ENCODE results near the gene PLXND1. TPM values are rescaled to one million over a fixed set of nuclear protein-coding genes. Genes with fewer than 3 reads are reported as not detected.

PLXND1 gene, protein sequence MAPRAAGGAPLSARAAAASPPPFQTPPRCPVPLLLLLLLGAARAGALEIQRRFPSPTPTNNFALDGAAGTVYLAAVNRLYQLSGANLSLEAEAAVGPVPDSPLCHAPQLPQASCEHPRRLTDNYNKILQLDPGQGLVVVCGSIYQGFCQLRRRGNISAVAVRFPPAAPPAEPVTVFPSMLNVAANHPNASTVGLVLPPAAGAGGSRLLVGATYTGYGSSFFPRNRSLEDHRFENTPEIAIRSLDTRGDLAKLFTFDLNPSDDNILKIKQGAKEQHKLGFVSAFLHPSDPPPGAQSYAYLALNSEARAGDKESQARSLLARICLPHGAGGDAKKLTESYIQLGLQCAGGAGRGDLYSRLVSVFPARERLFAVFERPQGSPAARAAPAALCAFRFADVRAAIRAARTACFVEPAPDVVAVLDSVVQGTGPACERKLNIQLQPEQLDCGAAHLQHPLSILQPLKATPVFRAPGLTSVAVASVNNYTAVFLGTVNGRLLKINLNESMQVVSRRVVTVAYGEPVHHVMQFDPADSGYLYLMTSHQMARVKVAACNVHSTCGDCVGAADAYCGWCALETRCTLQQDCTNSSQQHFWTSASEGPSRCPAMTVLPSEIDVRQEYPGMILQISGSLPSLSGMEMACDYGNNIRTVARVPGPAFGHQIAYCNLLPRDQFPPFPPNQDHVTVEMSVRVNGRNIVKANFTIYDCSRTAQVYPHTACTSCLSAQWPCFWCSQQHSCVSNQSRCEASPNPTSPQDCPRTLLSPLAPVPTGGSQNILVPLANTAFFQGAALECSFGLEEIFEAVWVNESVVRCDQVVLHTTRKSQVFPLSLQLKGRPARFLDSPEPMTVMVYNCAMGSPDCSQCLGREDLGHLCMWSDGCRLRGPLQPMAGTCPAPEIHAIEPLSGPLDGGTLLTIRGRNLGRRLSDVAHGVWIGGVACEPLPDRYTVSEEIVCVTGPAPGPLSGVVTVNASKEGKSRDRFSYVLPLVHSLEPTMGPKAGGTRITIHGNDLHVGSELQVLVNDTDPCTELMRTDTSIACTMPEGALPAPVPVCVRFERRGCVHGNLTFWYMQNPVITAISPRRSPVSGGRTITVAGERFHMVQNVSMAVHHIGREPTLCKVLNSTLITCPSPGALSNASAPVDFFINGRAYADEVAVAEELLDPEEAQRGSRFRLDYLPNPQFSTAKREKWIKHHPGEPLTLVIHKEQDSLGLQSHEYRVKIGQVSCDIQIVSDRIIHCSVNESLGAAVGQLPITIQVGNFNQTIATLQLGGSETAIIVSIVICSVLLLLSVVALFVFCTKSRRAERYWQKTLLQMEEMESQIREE (N-terminal part only)
- total RNA-seq (100 to 1,000 TPM; 198 to 259 TPM), polyA plus RNA-seq (ENCODE audit: insufficient read length in 6 of 6) (100 to 1,000 TPM; 175 to 263 (median 214) TPM)
- long read RNA-seq, donor 1, full-length matches to known transcripts = 7 of 21 reads
- long read RNA-seq, donor 1, partial matches to known transcripts = 14 of 21 reads
- long read RNA-seq, donor 1, other reads (novel, unspliced or antisense) = 0 of 21 reads
- long read RNA-seq, donor 2, full-length matches to known transcripts = 4 of 92 reads
- long read RNA-seq, donor 2, partial matches to known transcripts = 88 of 92 reads
- long read RNA-seq, donor 2, other reads (novel, unspliced or antisense) = 0 of 92 reads
- long read RNA-seq, donor 3, full-length matches to known transcripts = 4 of 58 reads
- long read RNA-seq, donor 3, partial matches to known transcripts = 54 of 58 reads
- long read RNA-seq, donor 3, other reads (novel, unspliced or antisense) = 0 of 58 reads
- long read RNA-seq, donor 4, partial matches to known transcripts = 4 of 4 reads
- long read RNA-seq, donor 4, other reads (novel, unspliced or antisense) = 0 of 4 reads
- long read RNA-seq, donor 5, full-length matches to known transcripts = 4 of 62 reads
- long read RNA-seq, donor 5, partial matches to known transcripts = 58 of 62 reads
- long read RNA-seq, donor 5, other reads (novel, unspliced or antisense) = 0 of 62 reads
- long read RNA-seq, donor 6, full-length matches to known transcripts = 7 of 14 reads
- long read RNA-seq, donor 6, partial matches to known transcripts = 7 of 14 reads
- long read RNA-seq, donor 6, other reads (novel, unspliced or antisense) = 0 of 14 reads
- long read RNA-seq, donor 7, full-length matches to known transcripts = 4 of 25 reads
- long read RNA-seq, donor 7, partial matches to known transcripts = 21 of 25 reads
- long read RNA-seq, donor 7, other reads (novel, unspliced or antisense) = 0 of 25 reads
- long read RNA-seq, donor 8, full-length matches to known transcripts = 11 of 96 reads
- long read RNA-seq, donor 8, partial matches to known transcripts = 85 of 96 reads
- long read RNA-seq, donor 8, other reads (novel, unspliced or antisense) = 0 of 96 reads
- long read RNA-seq, donor 9 = 0 reads
- long read RNA-seq, donor 10, partial matches to known transcripts = 0 of 1 reads
- long read RNA-seq, donor 10, other reads (novel, unspliced or antisense) = 1 of 1 reads
- long read RNA-seq, donor 11, partial matches to known transcripts = 25 of 25 reads
- long read RNA-seq, donor 11, other reads (novel, unspliced or antisense) = 0 of 25 reads
- long read RNA-seq, donor 12, full-length matches to known transcripts = 3 of 52 reads
- long read RNA-seq, donor 12, partial matches to known transcripts = 49 of 52 reads
- long read RNA-seq, donor 12, other reads (novel, unspliced or antisense) = 0 of 52 reads

DNA sequence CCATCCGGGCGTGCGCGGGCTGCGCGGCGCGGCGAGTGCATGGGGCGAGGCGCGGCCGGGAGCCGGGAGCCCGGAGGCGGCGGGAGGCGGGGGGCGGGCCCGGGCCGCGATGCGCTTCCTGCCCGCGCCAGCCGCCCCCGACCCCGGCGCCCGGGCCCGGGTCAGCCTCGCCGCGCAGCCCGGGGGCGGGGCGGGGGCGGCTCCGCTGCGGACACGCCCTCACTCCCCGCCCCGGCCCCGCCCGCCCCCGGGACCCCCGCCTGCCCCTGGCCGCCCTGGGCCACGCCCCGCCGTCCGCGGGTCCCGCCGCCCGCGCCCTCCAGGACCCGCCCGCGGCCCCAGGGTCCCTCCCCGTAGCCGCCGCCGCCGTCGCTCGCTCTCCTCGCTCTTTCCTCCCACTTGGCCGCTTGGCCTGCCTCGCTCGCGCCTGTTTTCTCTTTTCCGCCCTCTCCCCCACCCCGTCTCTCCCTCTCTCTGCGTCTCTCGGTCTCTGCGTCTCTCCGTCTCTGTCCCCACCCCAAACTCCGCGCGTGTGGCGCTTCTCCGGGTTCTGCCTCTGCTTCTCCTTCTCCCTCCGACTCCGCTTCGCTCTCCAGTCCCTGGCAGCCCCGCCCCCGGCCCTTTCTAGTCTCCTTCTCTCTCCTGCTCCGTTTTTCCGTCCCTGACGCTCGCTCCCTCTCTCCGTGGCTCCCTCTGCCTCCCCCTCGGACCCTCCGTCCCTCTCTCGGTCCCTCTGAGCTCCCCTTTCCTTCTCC is at the start of gene PLXND1:
Gene PLXND1, minus strand, starts transcription at position 41 of the 755 bp plus-strand sequence. Its CDS starts 37 bp downstream, at position 4.
- Histone ChIP-seq H3K9me3 (no peaks in the 10 kb centered on the region), H3K36me3 (no peaks in the 10 kb centered on the region), H3K4me3 (peak within 1 kb of the TSS; percentile 86 to 87), H3K27me3 (peaks cover 0 to 51% of the 10 kb centered on the region in 2 donors), H3K27ac (peak within 1 kb of the TSS; percentile 87 to 93), H3K4me1 (peaks cover 47 to 78% of the 10 kb centered on the region in 2 donors)
- ATAC-seq = peak; percentile 70
- intact Hi-C loops (cut with DNase I) = no loop called here
- DNase-seq = peak; percentile 78 to 92 (median 80)
- TF ChIP-seq, protein P1, sequence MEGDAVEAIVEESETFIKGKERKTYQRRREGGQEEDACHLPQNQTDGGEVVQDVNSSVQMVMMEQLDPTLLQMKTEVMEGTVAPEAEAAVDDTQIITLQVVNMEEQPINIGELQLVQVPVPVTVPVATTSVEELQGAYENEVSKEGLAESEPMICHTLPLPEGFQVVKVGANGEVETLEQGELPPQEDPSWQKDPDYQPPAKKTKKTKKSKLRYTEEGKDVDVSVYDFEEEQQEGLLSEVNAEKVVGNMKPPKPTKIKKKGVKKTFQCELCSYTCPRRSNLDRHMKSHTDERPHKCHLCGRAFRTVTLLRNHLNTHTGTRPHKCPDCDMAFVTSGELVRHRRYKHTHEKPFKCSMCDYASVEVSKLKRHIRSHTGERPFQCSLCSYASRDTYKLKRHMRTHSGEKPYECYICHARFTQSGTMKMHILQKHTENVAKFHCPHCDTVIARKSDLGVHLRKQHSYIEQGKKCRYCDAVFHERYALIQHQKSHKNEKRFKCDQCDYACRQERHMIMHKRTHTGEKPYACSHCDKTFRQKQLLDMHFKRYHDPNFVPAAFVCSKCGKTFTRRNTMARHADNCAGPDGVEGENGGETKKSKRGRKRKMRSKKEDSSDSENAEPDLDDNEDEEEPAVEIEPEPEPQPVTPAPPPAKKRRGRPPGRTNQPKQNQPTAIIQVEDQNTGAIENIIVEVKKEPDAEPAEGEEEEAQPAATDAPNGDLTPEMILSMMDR (IDR thresholded peaks at IDR 0.05) = no peak

DNA sequence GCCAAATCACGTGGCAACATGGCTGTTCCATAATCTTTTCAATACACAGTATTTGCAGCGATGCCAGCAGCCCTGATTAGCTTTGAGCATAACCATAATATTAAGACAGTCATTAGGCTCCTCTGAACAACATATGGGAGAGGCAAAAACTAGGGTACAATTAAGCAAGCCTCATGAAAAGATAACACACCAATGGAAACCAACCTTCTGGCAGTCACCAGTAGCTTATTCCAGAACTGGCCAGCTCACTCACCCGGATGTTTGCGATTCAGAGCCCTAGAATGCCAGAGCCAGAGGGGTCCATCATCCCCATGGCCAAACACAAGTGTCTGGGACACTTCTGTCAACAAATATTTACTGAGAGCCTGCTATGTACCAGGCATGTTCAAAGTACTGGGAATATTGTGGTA is 48.8 kb upstream of the PLXND1 start:
- Histone ChIP-seq H3K36me3 (peaks cover 0 to 18% of the 10 kb centered on the region in 2 donors), H3K27ac (no peak overlapping the region), H3K4me1 (peaks cover 18 to 39% of the 10 kb centered on the region in 2 donors), H3K9me3 (no peaks in the 10 kb centered on the region), H3K4me3 (no peak overlapping the region), H3K27me3 (no peaks in the 10 kb centered on the region)
- TF ChIP-seq, protein P1 (IDR thresholded peaks at IDR 0.05) = no peak
- no peak for ATAC-seq
- intact Hi-C loops (cut with DNase I) = loop anchor here in 1 of 2 donors (10.0 kb wide), 1 partner anchor 170 kb away; no protein-coding TSS in a partner anchor
- no peak for DNase-seq

DNA sequence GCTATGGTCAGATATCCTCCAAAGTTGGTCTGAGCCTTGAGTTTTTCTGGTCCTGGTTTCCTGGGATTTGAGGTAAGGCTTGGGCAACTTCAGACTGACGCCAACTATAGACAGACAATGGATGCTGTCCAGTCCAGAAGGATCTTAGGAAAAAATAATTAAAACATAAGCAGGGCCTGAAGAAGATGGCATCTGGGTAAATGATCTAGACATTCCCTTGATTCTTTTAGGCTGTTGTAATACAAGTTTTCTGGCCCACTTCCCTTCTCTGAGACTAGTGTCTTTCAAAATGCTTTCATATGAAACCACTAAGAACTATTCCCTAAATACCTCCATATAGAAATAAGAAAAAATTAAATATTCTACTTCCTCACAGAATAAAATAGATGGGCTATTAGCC is 47.7 kb upstream of the PLXND1 start:
- no peak for DNase-seq
- intact Hi-C loops (cut with DNase I) = loop anchor here (5.0 to 10.0 kb wide), 2 partner anchors 171 to 173 kb away; no protein-coding TSS in a partner anchor
- Histone ChIP-seq H3K27me3 (no peaks in the 10 kb centered on the region), H3K36me3 (peaks cover 0 to 18% of the 10 kb centered on the region in 2 donors), H3K4me3 (no peak overlapping the region), H3K27ac (no peak overlapping the region), H3K9me3 (no peaks in the 10 kb centered on the region), H3K4me1 (peaks cover 25 to 47% of the 10 kb centered on the region in 2 donors)
- ATAC-seq = no peak
- TF ChIP-seq, protein P1 (IDR thresholded peaks at IDR 0.05) = no peak
